A673 (cell line): Measurements from ENCODE around the gene ERCC6L2.

ENCODE experiments used
- EZH2 ChIP-seq: fragments of 200-600 bp; sonication (generic); IDR thresholded peaks from 2 replicates; pipeline ENCODE4 v1.6.1; 2017; ENCODE audit warnings: borderline replicate concordance, low read depth, mild to moderate bottlenecking, mixed read lengths, antibody characterized with exemption, low read length; ENCODE audit not compliant: poor library complexity, severe bottlenecking
- TF ChIP-seq, protein P1 (sequence below): fragments of 300-800, 200-600 bp; sonication (generic); conservative IDR thresholded peaks from 2 replicates; pipeline ENCODE4 v1.5.1; 2017; ENCODE audit warnings: low read depth, mild to moderate bottlenecking, antibody characterized with exemption, low read length, moderate library complexity, mixed read lengths

DNA sequence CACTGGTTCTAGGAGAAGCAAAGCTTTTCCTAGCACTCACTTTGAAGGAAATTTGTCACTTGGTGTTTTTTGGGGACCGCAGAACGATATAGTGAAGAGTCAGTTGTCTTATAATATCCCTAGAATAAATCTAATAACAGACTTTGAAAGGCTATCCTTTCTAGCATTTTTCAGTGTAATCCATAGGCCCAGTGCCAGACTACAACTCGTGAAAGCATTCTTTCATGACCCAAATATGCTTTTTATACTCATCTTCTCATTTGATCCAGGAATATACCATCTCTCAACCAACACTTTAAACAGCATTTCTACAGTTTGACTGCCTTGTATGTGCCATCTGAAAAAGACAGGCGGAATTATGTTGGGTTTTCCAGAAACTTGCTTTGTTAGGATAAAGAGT, 104.0 kb downstream of the ERCC6L2 start:
- TF ChIP-seq, protein P1, sequence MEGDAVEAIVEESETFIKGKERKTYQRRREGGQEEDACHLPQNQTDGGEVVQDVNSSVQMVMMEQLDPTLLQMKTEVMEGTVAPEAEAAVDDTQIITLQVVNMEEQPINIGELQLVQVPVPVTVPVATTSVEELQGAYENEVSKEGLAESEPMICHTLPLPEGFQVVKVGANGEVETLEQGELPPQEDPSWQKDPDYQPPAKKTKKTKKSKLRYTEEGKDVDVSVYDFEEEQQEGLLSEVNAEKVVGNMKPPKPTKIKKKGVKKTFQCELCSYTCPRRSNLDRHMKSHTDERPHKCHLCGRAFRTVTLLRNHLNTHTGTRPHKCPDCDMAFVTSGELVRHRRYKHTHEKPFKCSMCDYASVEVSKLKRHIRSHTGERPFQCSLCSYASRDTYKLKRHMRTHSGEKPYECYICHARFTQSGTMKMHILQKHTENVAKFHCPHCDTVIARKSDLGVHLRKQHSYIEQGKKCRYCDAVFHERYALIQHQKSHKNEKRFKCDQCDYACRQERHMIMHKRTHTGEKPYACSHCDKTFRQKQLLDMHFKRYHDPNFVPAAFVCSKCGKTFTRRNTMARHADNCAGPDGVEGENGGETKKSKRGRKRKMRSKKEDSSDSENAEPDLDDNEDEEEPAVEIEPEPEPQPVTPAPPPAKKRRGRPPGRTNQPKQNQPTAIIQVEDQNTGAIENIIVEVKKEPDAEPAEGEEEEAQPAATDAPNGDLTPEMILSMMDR, result no peak
- TF ChIP-seq EZH2, result no peak
